Measurements from ENCODE around the gene DAB1. TPM values are rescaled to one million over a fixed set of nuclear protein-coding genes. Genes with fewer than 3 reads are reported as not detected.

Gene DAB1
- total RNA-seq, 1 donor from 2014 or later: 14.6 TPM

GRCh38 chr1:57302812-57303596 lies 120.9 kb downstream of the DAB1 start:
- no peak overlapping the region for H3K9ac ChIP-seq
- no peak overlapping the region for H3K4me2 ChIP-seq
- no peak overlapping the region for H3K4me3 ChIP-seq
- no peaks in the 10 kb centered on the region for H3K36me3 ChIP-seq
- no peak overlapping the region for H3K27ac ChIP-seq
- H3K4me3 Mint-ChIP-seq: no peak overlapping the region
- no peaks in the 10 kb centered on the region for H3K27me3 ChIP-seq
- H3F3A ChIP-seq (ENCODE audit: low read depth): peaks cover 6% of the 10 kb centered on the region
- peaks cover 2% of the 10 kb centered on the region for H3K27me3 Mint-ChIP-seq (ENCODE audit: insufficient read depth, low read depth)
- no peak for DNase-seq (ENCODE audit: low spot score)
- TF ChIP-seq EZH2phosphoT487 (IDR thresholded peaks at IDR 0.05) (no peak), EZH2 (IDR thresholded peaks at IDR 0.05) (no peak), CTCF (IDR thresholded peaks at IDR 0.05) (no peak)
- H3K9me3 Mint-ChIP-seq: peaks cover 5% of the 10 kb centered on the region
- H3K4me1 Mint-ChIP-seq: peaks cover 22% of the 10 kb centered on the region
- no peak overlapping the region for H2AFZ ChIP-seq (replicated peaks)
- no peaks in the 10 kb centered on the region for H3K9me3 ChIP-seq (ENCODE audit: low read depth)
- no peaks in the 10 kb centered on the region for H3K79me2 ChIP-seq (ENCODE audit: low read depth)
- no peaks in the 10 kb centered on the region for H4K20me1 ChIP-seq (ENCODE audit: low read depth)
- peaks cover 23% of the 10 kb centered on the region for H3K4me1 ChIP-seq
- H3K27ac Mint-ChIP-seq: no peak overlapping the region
- H3K36me3 Mint-ChIP-seq: no peaks in the 10 kb centered on the region

- H3K4me3 ChIP-seq: no peak overlapping the region
- no peaks in the 10 kb centered on the region for H3K36me3 Mint-ChIP-seq
- H3K36me3 ChIP-seq: no peaks in the 10 kb centered on the region
- no peaks in the 10 kb centered on the region for H4K20me1 ChIP-seq (ENCODE audit: low read depth)
- TF ChIP-seq EZH2 (IDR thresholded peaks at IDR 0.05): no peak
- H3K4me2 ChIP-seq: no peak overlapping the region
- no peaks in the 10 kb centered on the region for H3K9me3 Mint-ChIP-seq
- no peaks in the 10 kb centered on the region for H3K79me2 ChIP-seq (ENCODE audit: low read depth)
- H3K27ac Mint-ChIP-seq: no peak overlapping the region
- no peaks in the 10 kb centered on the region for H3K9me3 ChIP-seq (ENCODE audit: low read depth)
- peaks cover 5% of the 10 kb centered on the region for H3F3A ChIP-seq (ENCODE audit: low read depth)
- H3K9ac ChIP-seq: no peak overlapping the region
- H3K27me3 ChIP-seq: no peaks in the 10 kb centered on the region
- H2AFZ ChIP-seq (replicated peaks): no peak overlapping the region
- H3K4me1 ChIP-seq: peaks cover 20% of the 10 kb centered on the region
- peaks cover 16% of the 10 kb centered on the region for H3K4me1 Mint-ChIP-seq
- DNase-seq (ENCODE audit: low spot score): no peak
- H3K27me3 Mint-ChIP-seq (ENCODE audit: insufficient read depth, low read depth): peaks cover 2% of the 10 kb centered on the region
- H3K4me3 Mint-ChIP-seq: no peak overlapping the region
- H3K27ac ChIP-seq: no peak overlapping the region
Measured at GRCh38 chr1:57300186-57300585, 123.7 kb downstream of the DAB1 start.

GRCh38 chr1:57296726-57297250 lies 127.1 kb downstream of the DAB1 start:
- no peaks in the 10 kb centered on the region for H3K27me3 ChIP-seq
- H3K36me3 Mint-ChIP-seq: no peaks in the 10 kb centered on the region
- H3K4me1 Mint-ChIP-seq: no peaks in the 10 kb centered on the region
- no peak overlapping the region for H3K9ac ChIP-seq
- TF ChIP-seq CTCF (IDR thresholded peaks at IDR 0.05): no peak
- no peak for TF ChIP-seq EZH2phosphoT487 (IDR thresholded peaks at IDR 0.05)
- no peak for TF ChIP-seq EZH2 (IDR thresholded peaks at IDR 0.05)
- H3K4me1 ChIP-seq: no peaks in the 10 kb centered on the region
- H3K9me3 ChIP-seq (ENCODE audit: low read depth): no peaks in the 10 kb centered on the region
- H3K27ac ChIP-seq: no peak overlapping the region
- no peaks in the 10 kb centered on the region for H4K20me1 ChIP-seq (ENCODE audit: low read depth)
- H3K79me2 ChIP-seq (ENCODE audit: low read depth): no peaks in the 10 kb centered on the region
- no peaks in the 10 kb centered on the region for H3F3A ChIP-seq (ENCODE audit: low read depth)
- H3K4me3 ChIP-seq: no peak overlapping the region
- no peak overlapping the region for H2AFZ ChIP-seq (replicated peaks)
- no peak overlapping the region for H3K4me3 Mint-ChIP-seq
- no peaks in the 10 kb centered on the region for H3K9me3 Mint-ChIP-seq
- no peaks in the 10 kb centered on the region for H3K27me3 Mint-ChIP-seq (ENCODE audit: insufficient read depth, low read depth)
- no peaks in the 10 kb centered on the region for H3K36me3 ChIP-seq
- no peak overlapping the region for H3K27ac Mint-ChIP-seq
- H3K4me2 ChIP-seq: no peak overlapping the region
- no peak for DNase-seq (ENCODE audit: low spot score)

- no peaks in the 10 kb centered on the region for H4K20me1 ChIP-seq (ENCODE audit: low read depth)
- H3K27ac ChIP-seq: no peak overlapping the region
- H3K4me3 Mint-ChIP-seq: no peak overlapping the region
- H3K4me1 ChIP-seq: no peaks in the 10 kb centered on the region
- H3K9me3 Mint-ChIP-seq: no peaks in the 10 kb centered on the region
- H3K36me3 Mint-ChIP-seq: no peaks in the 10 kb centered on the region
- no peak overlapping the region for H3K4me3 ChIP-seq
- no peak overlapping the region for H3K4me2 ChIP-seq
- no peak for DNase-seq (ENCODE audit: low spot score)
- H3F3A ChIP-seq (ENCODE audit: low read depth): no peaks in the 10 kb centered on the region
- H3K4me1 Mint-ChIP-seq: no peaks in the 10 kb centered on the region
- TF ChIP-seq EZH2phosphoT487 (IDR thresholded peaks at IDR 0.05): no peak
- TF ChIP-seq EZH2 (IDR thresholded peaks at IDR 0.05): no peak
- no peak for TF ChIP-seq CTCF (IDR thresholded peaks at IDR 0.05)
- no peaks in the 10 kb centered on the region for H3K79me2 ChIP-seq (ENCODE audit: low read depth)
- H2AFZ ChIP-seq (replicated peaks): no peak overlapping the region
- no peak overlapping the region for H3K27ac Mint-ChIP-seq
- no peak overlapping the region for H3K9ac ChIP-seq
- H3K27me3 Mint-ChIP-seq (ENCODE audit: insufficient read depth, low read depth): no peaks in the 10 kb centered on the region
- H3K27me3 ChIP-seq: no peaks in the 10 kb centered on the region
- no peaks in the 10 kb centered on the region for H3K9me3 ChIP-seq (ENCODE audit: low read depth)
- H3K36me3 ChIP-seq: no peaks in the 10 kb centered on the region
Measured at GRCh38 chr1:57295326-57295725, 128.5 kb downstream of the DAB1 start.

All from neural progenitor cell (in vitro differentiated cells).